ENCODE measurements around the gene EVL.

DNA sequence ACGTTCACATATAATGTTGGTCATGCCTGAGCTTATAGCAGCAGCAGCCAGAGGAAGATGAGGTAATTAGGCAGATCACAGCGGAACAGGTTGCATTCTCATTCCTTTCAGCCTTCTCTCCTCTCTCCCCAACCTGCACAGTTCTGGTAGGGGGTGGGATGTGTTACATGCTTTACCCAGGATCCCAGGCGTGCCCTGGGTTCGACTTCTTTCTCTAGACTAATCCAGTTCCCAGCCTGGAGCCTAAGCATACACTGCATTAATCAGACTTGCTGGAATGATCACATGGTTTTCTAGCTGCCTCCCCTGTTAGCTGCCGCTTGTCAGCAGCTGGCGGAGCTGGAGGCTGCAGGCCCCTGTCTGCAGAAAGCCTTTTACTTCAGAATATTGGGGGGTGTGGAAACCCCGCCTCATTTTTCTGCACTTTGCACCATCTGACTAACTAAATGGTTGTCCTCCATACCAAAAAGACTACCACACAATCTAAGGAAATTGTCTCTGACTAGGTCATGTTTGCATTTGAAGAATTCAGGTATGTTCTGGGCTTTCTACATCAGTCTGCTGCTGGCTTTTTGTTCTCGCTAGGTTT is 46.0 kb upstream of the EVL start:
- TF ChIP-seq, protein P1, sequence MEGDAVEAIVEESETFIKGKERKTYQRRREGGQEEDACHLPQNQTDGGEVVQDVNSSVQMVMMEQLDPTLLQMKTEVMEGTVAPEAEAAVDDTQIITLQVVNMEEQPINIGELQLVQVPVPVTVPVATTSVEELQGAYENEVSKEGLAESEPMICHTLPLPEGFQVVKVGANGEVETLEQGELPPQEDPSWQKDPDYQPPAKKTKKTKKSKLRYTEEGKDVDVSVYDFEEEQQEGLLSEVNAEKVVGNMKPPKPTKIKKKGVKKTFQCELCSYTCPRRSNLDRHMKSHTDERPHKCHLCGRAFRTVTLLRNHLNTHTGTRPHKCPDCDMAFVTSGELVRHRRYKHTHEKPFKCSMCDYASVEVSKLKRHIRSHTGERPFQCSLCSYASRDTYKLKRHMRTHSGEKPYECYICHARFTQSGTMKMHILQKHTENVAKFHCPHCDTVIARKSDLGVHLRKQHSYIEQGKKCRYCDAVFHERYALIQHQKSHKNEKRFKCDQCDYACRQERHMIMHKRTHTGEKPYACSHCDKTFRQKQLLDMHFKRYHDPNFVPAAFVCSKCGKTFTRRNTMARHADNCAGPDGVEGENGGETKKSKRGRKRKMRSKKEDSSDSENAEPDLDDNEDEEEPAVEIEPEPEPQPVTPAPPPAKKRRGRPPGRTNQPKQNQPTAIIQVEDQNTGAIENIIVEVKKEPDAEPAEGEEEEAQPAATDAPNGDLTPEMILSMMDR (IDR thresholded peaks at IDR 0.05): no peak
- no peak for TF ChIP-seq POLR2A (IDR thresholded peaks at IDR 0.05)
